Activated CD4-positive, alpha-beta T cell treated with anti-CD3 and anti-CD28 coated beads for 48 hours (primary cell): ENCODE results near the gene BFSP2.

Experiments used
- DNase-seq: peaks from one replicate; pipeline ENCODE4 v3.0.0-alpha.2; 2020

Gene BFSP2

GRCh38 chr3:133424937-133425869 lies 25.3 kb downstream of the BFSP2 start:
- no peak for DNase-seq

GRCh38 chr3:133425898-133426297 lies 26.0 kb downstream of the BFSP2 start:
- DNase-seq = no peak

- no peak for DNase-seq
Observed at GRCh38 chr3:133426721-133427120, 26.9 kb downstream of the BFSP2 start.

- no peak for DNase-seq
Observed at GRCh38 chr3:133428552-133428951, 28.7 kb downstream of the BFSP2 start.

GRCh38 chr3:133429063-133429462 lies 29.2 kb downstream of the BFSP2 start:
- DNase-seq = no peak

- no peak for DNase-seq
Observed at GRCh38 chr3:133439563-133439962, 39.7 kb downstream of the BFSP2 start.

GRCh38 chr3:133440652-133441051 lies 40.8 kb downstream of the BFSP2 start:
- no peak for DNase-seq

GRCh38 chr3:133441867-133442270 lies 42.0 kb downstream of the BFSP2 start:
- peak; percentile 27 for DNase-seq

- DNase-seq = no peak
Observed at GRCh38 chr3:133442518-133442917, 42.7 kb downstream of the BFSP2 start.

- DNase-seq = no peak
Observed at GRCh38 chr3:133443649-133444422, 44.0 kb downstream of the BFSP2 start.

GRCh38 chr3:133444423-133444774 lies 44.5 kb downstream of the BFSP2 start:
- DNase-seq = no peak

- DNase-seq = no peak
Observed at GRCh38 chr3:133445108-133445507, 45.3 kb downstream of the BFSP2 start.

- DNase-seq = no peak
Observed at GRCh38 chr3:133447750-133448477, 48.1 kb downstream of the BFSP2 start.

- DNase-seq = peak; percentile 76
Observed at GRCh38 chr3:133448478-133449122, 48.7 kb downstream of the BFSP2 start.

- DNase-seq = no peak
Observed at GRCh38 chr3:133451309-133451708, 51.5 kb downstream of the BFSP2 start.

- DNase-seq = no peak
Observed at GRCh38 chr3:133452641-133453319, 52.9 kb downstream of the BFSP2 start.

GRCh38 chr3:133453383-133453782 lies 53.5 kb downstream of the BFSP2 start:
- DNase-seq = no peak

GRCh38 chr3:133455281-133455680 lies 55.4 kb downstream of the BFSP2 start:
- no peak for DNase-seq

- no peak for DNase-seq
Observed at GRCh38 chr3:133455960-133456359, 56.1 kb downstream of the BFSP2 start.

GRCh38 chr3:133457025-133457424 lies 57.2 kb downstream of the BFSP2 start:
- no peak for DNase-seq

- no peak for DNase-seq
Observed at GRCh38 chr3:133457465-133458067, 57.7 kb downstream of the BFSP2 start.

- no peak for DNase-seq
Observed at GRCh38 chr3:133459400-133459799, 59.5 kb downstream of the BFSP2 start.
